Calu3 (cell line): ENCODE measurements around the gene LRRC61. TPM values are rescaled to one million over a fixed set of nuclear protein-coding genes. Genes with fewer than 3 reads are reported as not detected.

ENCODE experiments used
- BruUV-seq: library from RNA; stranded (reverse); fragments of 400-500 nt; replicated peaks from 2 replicates; lab custom pipeline; 2021; lab: Mats Ljungman, UMichigan
- CTCF ChIA-PET: fragments of 300-600 bp; sonication (Branson Sonifier 250); formaldehyde crosslinking; loops from one replicate; lab custom pipeline; 2022; ENCODE audit warnings: antibody characterized with exemption; lab: Charles Lee
- DNase-seq: peaks from one replicate; pipeline ENCODE4 v3.0.0; 2022
- H3K27ac Mint-ChIP-seq: one replicate; pipeline ENCODE4 v1.8.0; 2022; ENCODE audit warnings: mixed read lengths; ENCODE audit not compliant: unreplicated experiment
- H3K27me3 Mint-ChIP-seq: one replicate; pipeline ENCODE4 v1.8.0; 2022; ENCODE audit warnings: mixed read lengths; ENCODE audit not compliant: unreplicated experiment
- H3K36me3 Mint-ChIP-seq: one replicate; pipeline ENCODE4 v1.8.0; 2022; ENCODE audit warnings: mild to moderate bottlenecking, moderate library complexity, mixed read lengths; ENCODE audit not compliant: insufficient read depth, unreplicated experiment
- H3K4me1 Mint-ChIP-seq: one replicate; pipeline ENCODE4 v1.8.0; 2022; ENCODE audit warnings: mild to moderate bottlenecking, low read depth, mixed read lengths; ENCODE audit not compliant: unreplicated experiment
- H3K4me3 Mint-ChIP-seq: one replicate; pipeline ENCODE4 v1.8.0; 2022; ENCODE audit warnings: mild to moderate bottlenecking, low read depth, moderate library complexity, mixed read lengths; ENCODE audit not compliant: unreplicated experiment
- H3K9me3 Mint-ChIP-seq: one replicate; pipeline ENCODE4 v1.8.0; 2022; ENCODE audit warnings: low read depth, mixed read lengths; ENCODE audit not compliant: unreplicated experiment
- CTCF ChIP-seq: fragments of 200-600 bp; IDR thresholded peaks from one replicate; pipeline ENCODE4 v1.8.0; 2022; ENCODE audit warnings: antibody characterized with exemption; ENCODE audit not compliant: unreplicated experiment
- intact Hi-C: fragments of 100-400 bp; cut with micrococcal nuclease; formaldehyde crosslinking; loops from one replicate; pipeline ENCODE4 v1.10.0; 2022; ENCODE audit not compliant: unreplicated experiment
- total RNA-seq: library from RNA; stranded (reverse); gene quantifications from 2 replicates; pipeline ENCODE4 v1.2.3, GENCODE V29; 2022

The LRRC61 gene
- total RNA-seq, 1 experiment from 2014 or later, result 14.6 TPM

GRCh38 chr7:150330211-150330885 lies 7.2 kb downstream of the LRRC61 start:
- intact Hi-C loops, result no loop called here
- Mint-ChIP-seq H3K27ac (no peak overlapping the region), H3K4me3 (no peak overlapping the region), H3K4me1 (peaks cover 2% of the 10 kb centered on the region), H3K9me3 (no peaks in the 10 kb centered on the region), H3K27me3 (no peaks in the 10 kb centered on the region), H3K36me3 (peaks cover 19% of the 10 kb centered on the region)
- TF ChIP-seq CTCF, result no peak
- DNase-seq, result no peak
- BruUV-seq, result no TSS peak
- CTCF ChIA-PET, result no interaction called here

GRCh38 chr7:150332852-150333635 lies 9.9 kb downstream of the LRRC61 start:
- Mint-ChIP-seq H3K9me3 (no peaks in the 10 kb centered on the region), H3K4me3 (no peak overlapping the region), H3K27me3 (no peaks in the 10 kb centered on the region), H3K4me1 (no peaks in the 10 kb centered on the region), H3K36me3 (peaks cover 30% of the 10 kb centered on the region), H3K27ac (no peak overlapping the region)
- intact Hi-C loops, result no loop called here
- BruUV-seq, result no TSS peak
- CTCF ChIA-PET, result no interaction called here
- TF ChIP-seq CTCF, result no peak
- DNase-seq, result no peak

- Mint-ChIP-seq H3K4me1 (no peaks in the 10 kb centered on the region), H3K36me3 (peaks cover 29% of the 10 kb centered on the region), H3K9me3 (no peaks in the 10 kb centered on the region), H3K4me3 (no peak overlapping the region), H3K27ac (no peak overlapping the region), H3K27me3 (no peaks in the 10 kb centered on the region)
- intact Hi-C loops, result no loop called here
- TF ChIP-seq CTCF, result no peak
- BruUV-seq, result no TSS peak
- CTCF ChIA-PET, result no interaction called here
- no peak for DNase-seq
These were observed 10.5 kb downstream of the LRRC61 start for GRCh38 chr7:150333659-150334058.

GRCh38 chr7:150334108-150334507 lies 11.0 kb downstream of the LRRC61 start:
- Mint-ChIP-seq H3K9me3 (no peaks in the 10 kb centered on the region), H3K4me3 (no peak overlapping the region), H3K36me3 (peaks cover 24% of the 10 kb centered on the region), H3K4me1 (peaks cover 4% of the 10 kb centered on the region), H3K27me3 (no peaks in the 10 kb centered on the region), H3K27ac (no peak overlapping the region)
- CTCF ChIA-PET, result no interaction called here
- DNase-seq, result no peak
- BruUV-seq, result no TSS peak
- intact Hi-C loops, result no loop called here
- no peak for TF ChIP-seq CTCF
